ENCODE results near the gene LYPD5. TPM values are rescaled to one million over a fixed set of nuclear protein-coding genes. Genes with fewer than 3 reads are reported as not detected.

Gene LYPD5
- total RNA-seq, 1 donor = 0.72 TPM

DNA sequence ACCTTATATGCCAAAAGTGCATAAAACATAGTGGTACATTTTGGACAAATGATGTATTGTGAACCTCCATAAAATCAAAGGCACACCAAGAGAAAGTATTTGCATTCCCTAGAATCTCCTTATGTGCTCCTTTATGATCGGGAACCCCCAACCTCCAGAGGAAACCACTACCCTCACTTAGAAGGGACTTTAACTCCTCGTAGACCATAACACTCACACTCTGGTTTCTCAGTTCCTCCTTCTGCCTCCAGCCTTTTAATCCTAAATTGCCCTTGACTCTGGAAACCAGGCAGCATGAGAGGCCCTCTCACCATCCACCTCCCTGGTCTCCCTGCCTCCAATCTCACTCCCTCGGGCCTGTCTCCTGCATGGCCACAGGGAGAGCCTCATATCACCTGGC is 11.7 kb downstream of the LYPD5 start:
- TF ChIP-seq, protein P1, sequence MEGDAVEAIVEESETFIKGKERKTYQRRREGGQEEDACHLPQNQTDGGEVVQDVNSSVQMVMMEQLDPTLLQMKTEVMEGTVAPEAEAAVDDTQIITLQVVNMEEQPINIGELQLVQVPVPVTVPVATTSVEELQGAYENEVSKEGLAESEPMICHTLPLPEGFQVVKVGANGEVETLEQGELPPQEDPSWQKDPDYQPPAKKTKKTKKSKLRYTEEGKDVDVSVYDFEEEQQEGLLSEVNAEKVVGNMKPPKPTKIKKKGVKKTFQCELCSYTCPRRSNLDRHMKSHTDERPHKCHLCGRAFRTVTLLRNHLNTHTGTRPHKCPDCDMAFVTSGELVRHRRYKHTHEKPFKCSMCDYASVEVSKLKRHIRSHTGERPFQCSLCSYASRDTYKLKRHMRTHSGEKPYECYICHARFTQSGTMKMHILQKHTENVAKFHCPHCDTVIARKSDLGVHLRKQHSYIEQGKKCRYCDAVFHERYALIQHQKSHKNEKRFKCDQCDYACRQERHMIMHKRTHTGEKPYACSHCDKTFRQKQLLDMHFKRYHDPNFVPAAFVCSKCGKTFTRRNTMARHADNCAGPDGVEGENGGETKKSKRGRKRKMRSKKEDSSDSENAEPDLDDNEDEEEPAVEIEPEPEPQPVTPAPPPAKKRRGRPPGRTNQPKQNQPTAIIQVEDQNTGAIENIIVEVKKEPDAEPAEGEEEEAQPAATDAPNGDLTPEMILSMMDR (IDR thresholded peaks at IDR 0.05; ENCODE audit: insufficient read depth, low read length) = no peak
- H3K4me3 ChIP-seq (ENCODE audit: low read depth, low read length) = no peak overlapping the region
- no peak for DNase-seq (ENCODE audit: low read depth)

DNA sequence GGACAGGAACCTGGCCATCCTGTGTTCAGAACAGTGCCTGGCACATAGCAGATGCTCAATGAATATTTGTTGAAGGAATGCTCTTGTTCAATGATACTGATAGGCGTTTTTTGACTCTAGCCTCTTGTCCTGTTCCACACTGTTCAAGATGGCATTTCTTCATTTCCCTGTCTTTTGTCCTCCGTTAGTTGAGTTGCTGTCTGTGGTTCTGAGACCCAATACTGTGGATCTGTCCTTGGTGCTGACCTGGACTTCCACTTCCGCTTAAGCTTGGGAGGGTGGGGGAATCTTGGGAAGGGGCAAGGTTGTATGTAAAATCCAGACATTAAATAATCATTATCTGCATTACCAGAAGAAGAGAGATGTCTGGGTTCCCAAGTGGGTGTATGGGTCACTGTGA is 13.2 kb downstream of the LYPD5 start:
- TF ChIP-seq, protein P1 (IDR thresholded peaks at IDR 0.05; ENCODE audit: insufficient read depth, low read length) = no peak
- DNase-seq (ENCODE audit: low read depth) = peak; percentile 68
- no peak overlapping the region for H3K4me3 ChIP-seq (ENCODE audit: low read depth, low read length)

DNA sequence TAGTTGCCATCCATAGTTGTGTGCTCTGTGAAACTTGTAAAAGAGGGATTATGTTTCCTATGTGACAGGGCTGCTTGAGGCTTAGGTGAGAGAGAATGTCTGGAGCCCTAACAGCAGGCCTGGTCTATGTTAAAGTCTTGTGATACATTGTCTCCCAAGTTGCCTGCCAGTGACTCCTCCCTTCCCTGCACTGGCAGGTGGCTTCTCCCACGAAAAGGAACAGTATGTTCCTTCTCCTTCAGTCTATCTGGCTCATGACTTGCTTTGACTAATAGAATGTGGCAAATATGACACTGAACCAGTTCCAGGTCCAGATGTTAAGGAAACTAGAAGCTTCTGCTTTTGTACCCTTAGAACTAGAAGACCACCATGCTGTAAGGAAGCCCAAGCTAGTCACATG is 15.6 kb downstream of the LYPD5 start:
- TF ChIP-seq, protein P1 (IDR thresholded peaks at IDR 0.05; ENCODE audit: insufficient read depth, low read length) = no peak
- no peak for DNase-seq (ENCODE audit: low read depth)
- no peak overlapping the region for H3K4me3 ChIP-seq (ENCODE audit: low read depth, low read length)

DNA sequence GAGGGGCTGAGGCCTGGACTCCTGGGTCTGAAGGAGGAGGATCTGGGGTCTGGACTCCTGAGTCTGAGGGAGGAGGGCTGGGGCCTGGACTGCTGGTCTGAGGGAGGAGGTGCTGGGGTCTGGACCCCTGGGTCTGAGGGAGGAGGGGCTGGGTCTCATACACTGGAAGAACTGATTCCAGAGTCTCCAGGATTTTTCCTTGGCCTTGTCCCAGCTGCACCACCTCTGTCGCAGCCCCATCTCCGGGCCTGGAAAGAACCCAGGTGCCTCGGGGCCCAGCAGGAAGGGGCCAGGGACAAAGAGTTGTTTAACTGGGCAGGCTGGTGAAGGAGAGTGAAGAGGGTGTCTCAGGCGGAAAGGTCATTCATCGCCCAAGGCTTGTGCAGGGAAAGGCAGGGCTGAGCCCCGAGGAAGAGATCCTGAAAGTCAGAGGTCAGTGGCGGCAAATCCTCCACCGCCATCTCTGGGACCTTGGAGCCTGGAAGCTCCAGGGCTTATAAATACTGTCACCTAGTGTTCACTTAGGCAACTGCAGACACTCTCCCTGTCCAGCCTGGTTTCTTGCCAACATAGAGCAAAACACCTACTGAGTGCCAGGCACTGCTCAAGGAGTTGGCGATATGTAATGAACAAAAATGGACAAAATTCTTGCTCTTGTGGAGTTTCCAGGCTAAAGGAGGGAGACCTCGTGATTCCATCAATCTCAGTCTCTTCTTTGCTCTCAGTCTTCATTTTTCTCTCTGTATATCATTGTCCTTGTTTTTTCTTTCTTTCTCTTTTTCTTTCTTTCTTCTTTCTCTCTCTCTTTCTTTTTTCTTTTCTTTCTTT is 17.1 kb downstream of the LYPD5 start:
- TF ChIP-seq, protein P1 (IDR thresholded peaks at IDR 0.05; ENCODE audit: insufficient read depth, low read length) = peak; percentile 100
- peak; percentile 78 for DNase-seq (ENCODE audit: low read depth)
- peak overlapping the region; percentile 9 for H3K4me3 ChIP-seq (ENCODE audit: low read depth, low read length)

DNA sequence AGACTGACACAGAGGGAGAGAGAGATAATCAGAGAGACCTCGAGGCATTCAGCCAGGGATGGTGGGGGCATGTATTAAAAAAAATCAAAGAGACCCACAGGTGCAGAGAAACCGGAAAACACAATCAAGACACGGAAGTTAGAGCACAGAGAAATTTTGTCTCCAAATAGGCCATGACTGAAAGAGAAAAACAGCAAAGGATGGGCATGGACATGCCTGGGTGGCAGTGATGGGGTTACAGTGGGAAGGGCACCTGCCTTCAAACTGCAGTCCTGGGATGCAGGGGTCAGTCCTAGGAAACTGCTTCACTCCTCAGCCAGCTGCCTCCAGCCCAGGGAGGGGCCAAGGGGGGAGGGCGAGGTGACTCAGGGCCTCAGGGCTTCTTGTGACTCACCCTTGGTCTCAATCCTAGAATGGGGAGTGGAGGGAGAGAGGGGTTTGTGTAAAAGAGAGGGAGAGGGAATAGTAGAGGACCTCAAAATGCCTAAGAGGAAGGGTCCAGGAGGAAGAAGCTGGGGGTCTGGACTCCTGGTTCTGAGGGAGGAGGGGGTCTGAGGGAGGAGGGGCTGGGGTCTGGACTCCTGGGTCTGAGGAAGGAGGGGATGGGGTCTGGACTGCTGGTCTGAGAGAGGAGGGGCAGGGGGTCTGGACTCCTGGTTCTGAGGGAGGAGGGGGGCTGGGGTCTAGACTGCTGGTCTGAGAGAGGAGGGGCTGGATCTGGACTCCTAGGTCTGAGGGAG is 17.8 kb downstream of the LYPD5 start:
- TF ChIP-seq, protein P1 (IDR thresholded peaks at IDR 0.05; ENCODE audit: insufficient read depth, low read length) = no peak
- no peak overlapping the region for H3K4me3 ChIP-seq (ENCODE audit: low read depth, low read length)
- peak; percentile 86 for DNase-seq (ENCODE audit: low read depth)

DNA sequence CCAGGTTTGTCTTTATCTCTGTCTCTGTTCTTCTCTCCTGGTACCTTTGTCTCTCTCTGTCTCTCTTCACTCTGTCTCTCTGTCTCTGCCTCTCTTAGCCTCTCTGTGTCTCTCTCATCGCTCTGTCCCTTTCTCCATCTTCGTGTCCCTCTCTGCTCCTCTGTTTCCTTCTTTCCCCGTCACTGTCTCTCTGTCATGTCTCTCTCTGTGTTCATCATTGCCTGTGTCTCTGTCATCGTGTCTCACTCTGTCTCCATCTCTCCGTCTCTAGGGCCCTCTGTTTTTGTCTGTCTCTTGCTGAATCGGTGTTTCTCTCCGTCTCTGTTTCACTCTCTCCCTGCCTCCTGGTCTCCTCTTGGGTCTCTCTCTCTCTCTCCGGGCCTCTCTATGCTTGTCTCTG is 18.6 kb downstream of the LYPD5 start:
- TF ChIP-seq, protein P1 (IDR thresholded peaks at IDR 0.05; ENCODE audit: insufficient read depth, low read length) = no peak
- no peak overlapping the region for H3K4me3 ChIP-seq (ENCODE audit: low read depth, low read length)
- DNase-seq (ENCODE audit: low read depth) = no peak
